NCI-H1417 treated with DMSO at 0.1 percent for 48 hours (cell line): Measurements from ENCODE around the gene RGPD5.
"Not testable (repeated sequence)": the region's sequence is repeated elsewhere in the genome, so short reads cannot be mapped to it uniquely, and the experiment has no call there.

Experiments used
- DNase-seq: peaks from one replicate; lab custom pipeline; 2025; lab: John Stamatoyannopoulos, UW

Gene RGPD5

DNA sequence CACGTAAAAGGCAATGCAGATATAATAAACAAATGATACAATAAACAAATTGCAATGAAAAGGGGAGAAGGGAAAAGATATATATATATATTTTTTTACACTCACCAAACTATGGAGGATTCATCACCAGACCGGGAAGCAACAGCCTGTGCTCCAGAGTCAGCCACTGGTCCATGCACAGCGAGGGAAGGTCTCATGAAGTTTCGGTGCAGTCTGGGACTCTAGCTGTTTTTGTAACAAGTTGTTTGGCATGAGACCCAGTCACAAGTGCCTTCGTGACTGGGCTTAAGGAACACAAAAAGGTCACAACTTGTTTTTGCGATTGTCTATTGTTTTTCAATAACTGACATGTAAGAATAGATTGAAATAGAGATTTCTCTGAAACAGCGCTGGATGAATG is 99.6 kb downstream of the RGPD5 start:
- DNase-seq: not testable (repeated sequence)

- not testable (repeated sequence) for DNase-seq
These were observed 100.0 kb downstream of the RGPD5 start for GRCh38 chr2:109894141-109894540.

DNA sequence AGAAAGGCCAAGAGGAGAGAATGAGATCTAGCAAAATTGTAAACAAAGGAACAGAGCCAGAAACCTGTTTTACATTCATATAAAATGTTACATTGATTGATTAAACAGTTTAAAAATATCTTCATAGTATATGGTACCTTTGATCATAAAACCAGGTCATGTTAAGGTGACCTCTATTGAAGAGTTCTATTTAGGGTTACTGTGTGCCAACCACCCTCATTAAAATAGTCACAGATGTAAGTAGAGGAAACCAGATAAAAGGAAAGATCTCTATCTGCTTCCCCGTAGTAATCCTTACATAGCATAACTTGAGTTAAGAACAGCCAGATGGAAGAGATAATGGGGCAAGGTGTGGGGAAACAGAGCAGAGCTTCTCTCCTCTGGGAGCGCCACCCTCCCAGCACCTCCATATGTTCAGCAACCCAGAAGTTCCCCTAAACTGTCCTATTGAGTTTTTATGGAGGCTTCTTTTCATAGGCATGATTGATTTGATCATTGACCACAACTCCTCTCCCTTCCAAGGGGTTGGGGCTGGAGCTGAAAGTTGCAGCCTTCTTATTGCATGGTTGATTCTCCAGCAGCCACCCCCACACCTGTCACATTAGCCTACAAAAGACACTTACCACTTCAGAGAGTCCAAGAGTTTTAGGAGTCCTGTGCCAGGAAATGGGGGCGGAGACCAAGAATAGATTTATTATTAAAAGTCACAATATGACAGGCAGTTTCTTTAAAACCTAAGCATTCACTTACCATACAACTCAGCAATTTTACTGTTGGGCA is 101.2 kb downstream of the RGPD5 start:
- not testable (repeated sequence) for DNase-seq

- DNase-seq: not testable (repeated sequence)
These were observed 102.1 kb downstream of the RGPD5 start for GRCh38 chr2:109896212-109896611.

- DNase-seq: not testable (repeated sequence)
These were observed 103.8 kb downstream of the RGPD5 start for GRCh38 chr2:109897769-109898461.

DNA sequence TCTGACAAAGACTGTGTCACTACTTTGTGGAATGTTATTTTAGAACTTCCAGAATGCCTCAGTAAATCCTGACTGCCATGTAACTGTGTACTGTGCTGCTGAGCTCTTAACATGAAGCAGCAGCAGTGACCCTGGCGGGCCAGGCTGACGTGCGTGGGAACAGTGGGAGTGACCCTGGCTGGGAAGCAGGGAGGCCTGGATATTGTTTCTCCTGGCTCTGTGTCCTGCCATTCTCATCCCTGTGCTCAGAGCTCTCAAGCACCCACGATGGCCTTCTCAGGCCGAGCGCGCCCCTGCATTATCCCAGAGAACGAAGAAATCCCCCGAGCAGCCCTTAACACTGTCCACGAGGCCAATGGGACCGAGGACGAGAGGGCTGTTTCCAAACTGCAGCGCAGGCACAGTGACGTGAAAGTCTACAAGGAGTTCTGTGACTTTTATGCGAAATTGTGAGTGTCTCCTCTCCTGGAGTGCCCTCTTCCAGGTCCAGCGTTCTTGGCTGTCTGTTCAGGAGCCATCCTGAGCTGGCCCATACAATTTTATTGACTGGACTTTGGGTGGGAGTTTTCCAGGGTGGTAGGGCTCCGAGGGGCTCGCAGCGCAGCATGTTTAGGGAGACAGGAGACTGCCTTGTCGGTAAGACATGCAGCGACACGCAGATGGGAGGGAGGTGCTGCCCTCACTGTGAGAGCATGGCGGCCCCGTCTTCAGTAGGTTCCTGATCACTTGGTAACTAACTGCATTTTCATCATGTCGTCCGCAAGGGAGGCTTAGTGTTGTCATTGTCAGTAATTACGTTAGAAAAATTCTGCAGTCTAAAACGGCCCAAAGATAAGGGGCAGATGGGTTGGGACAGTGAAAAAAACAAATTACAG is 104.6 kb downstream of the RGPD5 start, which contains the start of gene LIMS3:
Gene LIMS3 (plus strand): TSS at position 227 of the 875 bp plus-strand sequence. CDS start 41 bp downstream, at position 268.
- not testable (repeated sequence) for DNase-seq

GRCh38 chr2:109905796-109906195 is 111.7 kb downstream of the RGPD5 start:
- DNase-seq: not testable (repeated sequence)
